Thoracic aorta (tissue), 2 donors: ENCODE results near the gene ACSS3. TPM values are rescaled to one million over a fixed set of nuclear protein-coding genes. Genes with fewer than 3 reads are reported as not detected.

Experiments used
- ATAC-seq: fragments of 150-250 bp; one replicate; pipeline ENCODE4 v1.8.0; 2017; ENCODE audit warnings: low read depth; ENCODE audit not compliant: insufficient number of reproducible peaks, low FRiP score
- DNase-seq: peaks from one replicate; pipeline ENCODE4 v3.0.0-alpha.2; 2020; ENCODE audit warnings: low spot score
- H3K27ac ChIP-seq, 2 donors: fragments of 200-600 bp; sonication (generic); 1 replicate in 1 of 2; 2 replicates in 1 of 2; pipeline ENCODE4 v1.5.1; 2016; ENCODE audit warnings: mild to moderate bottlenecking in 2 of 2, moderate library complexity in 2 of 2
- H3K27me3 ChIP-seq: fragments of 200-600 bp; sonication (generic); replicated peaks from 2 replicates; pipeline ENCODE4 v1.6.0; 2016; ENCODE audit warnings: mild to moderate bottlenecking; ENCODE audit not compliant: insufficient read depth
- H3K36me3 ChIP-seq: fragments of 200-600 bp; sonication (generic); one replicate; pipeline ENCODE4 v1.5.1; 2016
- H3K4me1 ChIP-seq, 2 donors: fragments of 200-600 bp; sonication (generic); 1 replicate in 1 of 2; 2 replicates in 1 of 2; pipeline versions ENCODE4 v1.5.1 to v1.6.0; 2016; ENCODE audit warnings: low read depth in 2 of 2, mild to moderate bottlenecking in 1 of 2; ENCODE audit not compliant: control insufficient read depth in 1 of 2
- H3K4me3 ChIP-seq: fragments of 200-600 bp; sonication (generic); 2 replicates; pipeline ENCODE4 v1.5.1; 2016; ENCODE audit warnings: mild to moderate bottlenecking
- H3K9me3 ChIP-seq: fragments of 200-600 bp; sonication (generic); 2 replicates; pipeline ENCODE4 v1.5.1; 2016
- total RNA-seq, 2 donors: library from RNA; depleted of rRNA; stranded (reverse); fragments of >200 nt; gene quantifications; one replicate each; pipeline versions ENCODE4 v1.1.0 to v1.2.3, GENCODE V29; 2016
- TF ChIP-seq, protein P1 (sequence below): fragments of 200-600 bp; sonication (generic); IDR thresholded peaks from one replicate; pipeline ENCODE4 v1.5.1; 2019; ENCODE audit warnings: antibody characterized with exemption

The ACSS3 gene
- total RNA-seq, 2 donors from 2014 or later, result 16.5 to 30.0 TPM

DNA sequence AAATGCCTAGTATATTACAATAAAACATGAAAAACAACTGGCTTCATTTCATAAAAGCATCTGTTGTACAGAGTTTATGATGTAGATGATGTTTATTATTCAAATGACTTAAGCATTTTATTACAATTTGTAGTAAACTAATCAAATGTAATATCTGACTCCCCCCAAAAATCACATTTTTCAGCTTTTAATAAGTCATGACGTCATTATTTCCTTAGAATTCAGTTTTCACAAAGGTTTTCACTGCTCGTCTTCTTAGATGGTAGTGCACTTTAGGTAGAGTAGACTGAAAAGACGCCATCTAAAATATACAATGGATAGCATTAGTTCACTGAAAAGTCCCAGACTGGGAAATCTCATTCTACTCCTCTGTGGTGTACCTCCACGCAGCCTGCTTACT is 181.5 kb downstream of the ACSS3 start:
- Histone ChIP-seq H3K27ac (no peak overlapping the region), H3K27me3 (no peaks in the 10 kb centered on the region), H3K9me3 (no peaks in the 10 kb centered on the region), H3K4me3 (no peak overlapping the region), H3K36me3 (no peaks in the 10 kb centered on the region), H3K4me1 (no peaks in the 10 kb centered on the region)
- TF ChIP-seq, protein P1, sequence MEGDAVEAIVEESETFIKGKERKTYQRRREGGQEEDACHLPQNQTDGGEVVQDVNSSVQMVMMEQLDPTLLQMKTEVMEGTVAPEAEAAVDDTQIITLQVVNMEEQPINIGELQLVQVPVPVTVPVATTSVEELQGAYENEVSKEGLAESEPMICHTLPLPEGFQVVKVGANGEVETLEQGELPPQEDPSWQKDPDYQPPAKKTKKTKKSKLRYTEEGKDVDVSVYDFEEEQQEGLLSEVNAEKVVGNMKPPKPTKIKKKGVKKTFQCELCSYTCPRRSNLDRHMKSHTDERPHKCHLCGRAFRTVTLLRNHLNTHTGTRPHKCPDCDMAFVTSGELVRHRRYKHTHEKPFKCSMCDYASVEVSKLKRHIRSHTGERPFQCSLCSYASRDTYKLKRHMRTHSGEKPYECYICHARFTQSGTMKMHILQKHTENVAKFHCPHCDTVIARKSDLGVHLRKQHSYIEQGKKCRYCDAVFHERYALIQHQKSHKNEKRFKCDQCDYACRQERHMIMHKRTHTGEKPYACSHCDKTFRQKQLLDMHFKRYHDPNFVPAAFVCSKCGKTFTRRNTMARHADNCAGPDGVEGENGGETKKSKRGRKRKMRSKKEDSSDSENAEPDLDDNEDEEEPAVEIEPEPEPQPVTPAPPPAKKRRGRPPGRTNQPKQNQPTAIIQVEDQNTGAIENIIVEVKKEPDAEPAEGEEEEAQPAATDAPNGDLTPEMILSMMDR, result no peak
- no peak for ATAC-seq
- no peak for DNase-seq

- no peak overlapping the region for H3K4me3 ChIP-seq
- no peaks in the 10 kb centered on the region for H3K36me3 ChIP-seq
- no peaks in the 10 kb centered on the region for H3K4me1 ChIP-seq
- H3K27me3 ChIP-seq, result no peaks in the 10 kb centered on the region
- H3K9me3 ChIP-seq, result no peaks in the 10 kb centered on the region
- DNase-seq, result no peak
- no peak for ATAC-seq
- TF ChIP-seq, protein P1, result no peak
- H3K27ac ChIP-seq, result no peak overlapping the region
Measured at GRCh38 chr12:81261508-81262207, 183.8 kb downstream of the ACSS3 start.

DNA sequence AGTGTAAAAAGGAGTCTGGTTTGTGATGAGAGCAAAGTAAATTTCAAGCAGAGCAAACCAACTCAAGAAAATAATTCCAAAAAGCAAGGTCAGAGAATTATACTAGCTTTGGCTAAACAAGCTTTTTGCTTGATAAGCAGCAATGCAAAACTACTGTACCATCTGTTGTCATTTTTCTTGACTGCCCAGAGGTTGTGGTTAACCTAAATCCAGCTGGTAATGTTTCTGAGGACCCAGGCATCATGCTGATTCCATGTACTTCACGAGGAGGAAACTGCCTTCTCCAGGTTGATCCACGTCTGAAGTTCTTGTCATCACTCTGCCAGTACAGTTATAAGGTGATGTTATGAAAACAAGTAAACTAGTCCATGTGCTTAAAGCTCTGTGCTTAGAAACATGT is 185.2 kb downstream of the ACSS3 start:
- Histone ChIP-seq H3K36me3 (no peaks in the 10 kb centered on the region), H3K27ac (no peak overlapping the region), H3K27me3 (no peaks in the 10 kb centered on the region), H3K9me3 (no peaks in the 10 kb centered on the region), H3K4me3 (no peak overlapping the region), H3K4me1 (no peaks in the 10 kb centered on the region)
- DNase-seq (no peak), ATAC-seq (no peak)
- TF ChIP-seq, protein P1, result no peak

GRCh38 chr12:81270385-81270784 is 192.5 kb downstream of the ACSS3 start:
- Histone ChIP-seq H3K4me3 (no peak overlapping the region), H3K9me3 (no peaks in the 10 kb centered on the region), H3K27ac (no peak overlapping the region), H3K27me3 (no peaks in the 10 kb centered on the region), H3K4me1 (no peaks in the 10 kb centered on the region), H3K36me3 (no peaks in the 10 kb centered on the region)
- TF ChIP-seq, protein P1, result no peak
- no peak for ATAC-seq
- DNase-seq, result no peak

DNA sequence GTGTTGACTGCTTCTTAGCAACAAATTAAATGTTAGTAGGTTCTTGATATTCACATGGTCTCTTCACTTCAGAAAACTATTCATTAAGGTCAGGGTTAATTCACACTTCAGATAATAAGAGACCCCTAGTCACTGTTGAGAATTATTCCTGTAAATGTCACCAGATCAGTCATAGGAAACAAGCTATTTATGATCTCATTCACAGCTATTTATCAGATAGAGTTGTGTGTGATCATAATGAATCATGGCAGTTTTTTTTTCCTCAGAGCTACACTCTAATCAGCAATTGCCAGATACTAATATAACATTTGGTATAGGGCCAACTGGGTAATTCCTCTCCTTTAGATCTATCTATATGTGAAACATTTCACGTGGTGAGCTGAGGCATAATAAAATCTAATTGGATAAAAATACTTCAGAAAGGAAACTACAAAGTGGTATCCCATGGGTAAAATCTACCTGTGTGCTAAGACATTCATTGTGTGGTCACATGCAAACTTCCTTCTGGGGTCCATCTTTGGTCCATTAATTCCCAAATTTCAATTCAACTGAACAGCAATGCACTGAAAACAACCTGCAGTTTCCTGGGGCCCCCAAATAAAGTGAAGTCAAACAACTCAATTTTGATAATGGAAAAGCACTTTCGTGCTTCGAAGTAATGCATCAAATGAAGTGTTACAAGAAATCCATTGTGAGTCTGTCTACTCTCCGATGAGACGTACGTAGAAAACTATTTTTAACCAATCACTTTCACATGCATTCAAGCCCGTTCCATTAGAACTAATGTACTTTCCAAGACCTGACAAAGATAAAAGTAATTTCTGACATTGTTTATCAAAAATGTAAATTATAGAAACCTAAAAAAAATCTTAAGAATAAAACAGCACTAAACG is 197.0 kb downstream of the ACSS3 start:
- TF ChIP-seq, protein P1, result no peak
- H3K27ac ChIP-seq, result no peak overlapping the region
- DNase-seq (no peak), ATAC-seq (no peak)
- H3K4me1 ChIP-seq, result no peaks in the 10 kb centered on the region
- no peak overlapping the region for H3K4me3 ChIP-seq
- no peaks in the 10 kb centered on the region for H3K9me3 ChIP-seq
- no peaks in the 10 kb centered on the region for H3K27me3 ChIP-seq
- no peaks in the 10 kb centered on the region for H3K36me3 ChIP-seq
